HT1080 (cell line): ENCODE data around the gene SPN. TPM values are rescaled to one million over a fixed set of nuclear protein-coding genes. Genes with fewer than 3 reads are reported as not detected.
"Not testable (repeated sequence)": the region's sequence is repeated elsewhere in the genome, so short reads cannot be mapped to it uniquely, and the experiment has no call there.

Experiments used
- DNase-seq: peaks from one replicate; pipeline ENCODE4 v3.0.0-alpha.2; 2015; ENCODE audit warnings: low read depth
- total RNA-seq: library from RNA; depleted of rRNA; stranded (reverse); fragments of >200 nt; shearing (Covaris generic); gene quantifications from 2 replicates; pipeline ENCODE4 v1.2.3, GENCODE V29; 2014

SPN gene
- total RNA-seq, 1 experiment from 2014 or later: 4.1 TPM

DNA sequence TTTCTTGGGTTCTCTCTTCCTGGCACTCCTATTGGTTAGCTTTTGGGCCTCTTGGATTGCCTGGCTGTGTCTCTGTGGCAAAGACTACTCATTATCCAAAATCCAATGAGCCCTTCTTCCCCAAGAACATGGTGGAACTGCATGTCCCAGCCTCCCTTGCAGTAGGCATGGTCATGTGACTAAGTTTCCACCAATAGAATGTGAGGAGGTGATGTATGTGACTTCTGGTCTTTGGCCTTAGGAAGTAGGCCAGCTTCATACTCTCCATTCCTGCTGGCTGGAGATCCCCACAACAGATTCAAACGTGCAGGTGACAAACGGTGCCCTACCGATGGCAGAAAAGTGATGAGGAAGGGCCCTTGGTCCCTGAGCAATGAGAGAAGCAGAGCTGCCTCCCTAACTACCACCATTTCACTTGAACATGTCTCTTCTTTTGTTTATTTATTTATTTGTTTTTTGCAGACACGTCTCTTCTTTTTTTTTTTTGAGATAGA lies 17.3 kb upstream of the SPN start:
- peak; percentile 27 for DNase-seq

DNA sequence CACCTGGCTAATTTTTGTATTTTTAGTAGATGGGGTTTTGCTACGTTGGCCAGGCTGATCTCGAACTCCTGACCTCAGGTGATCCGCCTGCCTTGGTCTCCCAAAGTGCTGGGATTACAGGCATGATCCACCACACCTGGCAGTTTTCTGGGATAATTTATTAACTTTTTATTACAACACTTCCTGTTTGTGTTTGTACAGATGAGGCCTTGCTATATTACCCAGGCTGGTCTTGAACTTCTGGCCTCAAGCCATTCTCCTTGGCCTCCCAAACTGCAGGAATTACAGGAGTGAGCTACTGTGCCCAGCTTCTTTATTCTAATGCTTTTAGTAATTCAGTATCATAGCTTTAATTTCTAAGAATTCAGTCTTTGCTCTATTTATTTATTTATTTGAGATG lies 16.1 kb upstream of the SPN start:
- no peak for DNase-seq

DNA sequence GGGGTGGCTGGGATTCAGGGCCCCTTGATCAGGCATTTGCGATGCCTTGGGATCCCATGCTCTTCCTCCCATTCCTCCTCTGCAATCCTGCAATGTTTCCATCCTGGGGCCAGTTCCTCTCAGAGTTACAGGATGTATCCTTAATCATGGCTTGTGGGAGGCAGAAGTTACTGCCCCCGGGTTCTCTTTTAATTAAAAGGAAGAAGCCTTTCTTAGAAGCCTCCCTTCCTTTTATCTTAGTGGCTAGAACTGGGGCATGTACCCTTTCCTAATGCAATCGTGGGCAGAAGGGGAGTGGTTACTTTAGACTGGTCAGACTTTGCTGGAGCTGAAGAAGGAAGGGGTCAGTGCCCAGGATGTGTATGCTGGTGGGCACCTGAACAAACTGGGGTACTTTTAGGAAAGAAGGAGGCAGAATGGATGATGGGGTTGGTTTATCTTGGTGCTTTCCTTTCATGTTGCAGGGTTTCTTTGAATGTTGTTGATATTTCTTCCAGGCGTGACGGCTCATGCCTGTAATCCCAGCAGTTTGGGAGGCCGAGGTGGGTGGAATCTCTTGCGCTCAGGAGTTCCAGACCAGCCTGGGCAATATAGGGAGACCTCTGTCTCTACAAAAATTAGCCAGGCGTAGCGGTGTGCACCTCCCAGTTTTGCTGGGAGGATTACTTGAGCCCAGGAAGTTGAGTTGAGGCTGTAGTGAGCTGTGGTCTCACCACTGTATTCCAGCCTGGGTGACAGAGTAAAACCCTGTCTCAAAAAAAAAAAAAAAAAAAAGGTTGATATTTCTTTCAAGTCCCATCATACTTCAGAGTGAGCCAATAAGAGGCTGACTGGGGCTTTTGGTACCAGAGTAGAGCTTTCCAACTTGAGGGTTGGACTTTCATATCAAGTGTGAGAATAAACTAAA lies 13.2 kb upstream of the SPN start:
- no peak for DNase-seq

DNA sequence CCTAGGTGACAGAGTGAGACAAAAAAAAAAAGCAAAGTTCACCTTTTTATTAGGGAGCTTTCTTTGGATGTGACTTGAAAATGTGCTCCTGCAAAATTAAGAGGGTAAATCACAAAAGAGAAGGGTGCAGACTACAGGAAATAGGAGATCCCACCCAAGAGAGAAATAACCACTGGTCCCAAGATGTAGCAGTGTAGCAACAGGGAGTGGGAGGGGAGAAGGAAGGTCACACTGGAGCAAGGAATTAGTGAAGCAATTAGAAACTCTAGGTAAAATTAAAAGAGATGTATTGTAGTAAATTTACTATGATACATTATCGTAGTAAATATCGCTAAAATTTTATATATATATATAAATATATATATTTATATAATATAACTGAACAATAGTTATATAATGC lies 12.3 kb upstream of the SPN start:
- no peak for DNase-seq

DNA sequence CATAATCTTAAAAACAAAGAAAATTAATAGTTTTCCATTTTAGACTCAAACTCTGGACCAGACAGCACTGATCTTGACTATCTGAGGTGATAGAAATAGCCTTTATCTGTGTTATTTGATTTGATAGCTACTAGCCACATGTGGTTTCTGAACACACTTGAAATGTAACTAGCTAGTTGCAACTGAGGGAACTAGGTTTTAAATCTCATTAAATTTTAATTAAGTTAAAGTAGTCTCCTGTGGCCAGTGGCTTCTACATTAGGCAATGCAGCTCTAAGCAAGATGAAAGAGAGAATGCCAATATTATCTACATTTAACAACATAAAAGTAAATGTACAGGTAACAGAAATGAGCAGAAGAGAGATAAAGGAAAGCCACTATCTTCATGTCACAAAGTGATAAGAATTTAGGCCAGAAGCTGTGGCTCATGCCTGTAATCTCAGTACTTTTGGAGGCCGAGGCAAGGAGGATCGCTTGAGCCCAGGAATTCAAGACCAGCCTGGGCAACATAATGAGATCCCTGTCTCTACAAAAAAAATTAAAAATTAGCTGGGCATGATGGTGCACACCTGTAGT lies 11.2 kb upstream of the SPN start:
- no peak for DNase-seq

DNA sequence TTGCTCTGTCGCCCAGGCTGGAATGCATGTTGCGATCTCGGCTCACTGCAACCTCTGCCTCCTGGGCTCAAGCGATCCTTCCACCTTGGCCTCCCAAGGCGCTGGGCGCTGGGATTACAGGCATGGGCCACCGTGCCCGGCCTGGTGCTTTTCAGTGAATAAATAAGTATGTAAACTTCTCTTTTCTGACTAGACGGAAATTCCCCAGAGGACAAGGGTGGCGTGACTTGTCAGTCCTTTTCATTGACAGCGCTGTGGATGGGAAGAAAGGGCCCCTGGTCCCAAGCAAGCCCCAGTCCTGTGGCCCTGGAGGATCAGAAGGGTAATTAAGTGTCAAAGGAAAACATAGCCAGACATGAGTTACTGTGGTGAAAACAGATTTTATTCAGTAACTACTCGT lies 9.6 kb upstream of the SPN start:
- no peak for DNase-seq

DNA sequence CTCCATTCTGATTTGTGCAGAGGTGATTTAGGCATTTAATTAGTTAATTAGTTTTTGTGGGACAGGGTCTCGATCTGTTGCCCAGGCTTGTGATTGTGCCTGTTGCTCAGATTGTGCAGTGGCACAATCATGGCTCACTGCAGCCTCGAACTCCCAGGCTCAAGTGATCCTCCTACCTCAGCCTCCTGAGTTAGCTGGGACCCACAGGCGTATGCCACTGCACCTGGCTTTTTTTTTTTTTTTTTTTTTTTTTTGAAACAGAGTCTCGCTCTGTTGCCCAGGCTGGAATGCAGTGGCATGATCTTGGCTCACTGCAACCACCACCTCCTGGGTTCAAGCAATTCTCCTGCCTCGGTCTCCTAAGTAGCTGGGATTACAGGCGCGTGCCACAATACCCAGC lies 9.2 kb upstream of the SPN start:
- not testable (repeated sequence) for DNase-seq

DNA sequence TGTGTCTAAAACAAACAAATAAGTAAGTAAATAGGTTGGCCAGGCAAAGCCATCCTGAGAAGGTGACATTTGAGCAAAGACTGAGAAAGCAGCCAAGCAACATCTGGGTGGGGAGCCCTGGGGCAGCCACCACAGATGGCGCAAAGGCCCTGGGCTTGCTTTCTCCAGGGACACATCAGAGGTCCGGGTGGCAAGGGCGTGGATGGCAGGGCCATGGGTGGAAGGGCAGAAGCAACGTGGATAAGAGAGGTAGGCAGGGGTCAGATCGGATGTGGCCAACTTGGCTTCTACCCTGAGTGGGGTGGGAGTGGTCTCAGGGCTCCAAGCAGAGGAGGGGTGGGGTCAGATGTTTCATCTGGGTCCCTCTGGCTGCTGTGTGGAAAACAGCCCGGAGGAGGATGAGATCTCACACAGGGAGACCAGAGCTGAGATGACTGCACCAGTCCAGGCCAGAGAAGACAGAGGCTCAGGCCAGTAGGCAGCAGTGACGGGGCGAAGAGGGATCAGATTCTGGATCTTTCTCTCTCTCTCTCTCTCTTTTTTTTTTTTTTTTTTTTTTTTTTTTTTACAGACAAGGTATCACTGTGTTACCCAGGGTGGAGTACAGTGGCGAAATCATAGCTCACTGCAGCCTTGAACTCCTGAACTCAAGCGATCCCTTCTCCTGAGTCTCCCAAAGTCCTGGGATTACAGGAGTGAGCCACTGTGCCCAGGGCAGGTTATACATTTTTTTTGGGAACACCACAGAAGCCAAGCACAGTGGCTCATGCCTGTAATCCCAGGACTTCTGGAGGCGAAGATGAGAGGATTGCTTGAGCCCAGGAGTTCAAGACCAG lies 6.1 kb upstream of the SPN start:
- DNase-seq: no peak

DNA sequence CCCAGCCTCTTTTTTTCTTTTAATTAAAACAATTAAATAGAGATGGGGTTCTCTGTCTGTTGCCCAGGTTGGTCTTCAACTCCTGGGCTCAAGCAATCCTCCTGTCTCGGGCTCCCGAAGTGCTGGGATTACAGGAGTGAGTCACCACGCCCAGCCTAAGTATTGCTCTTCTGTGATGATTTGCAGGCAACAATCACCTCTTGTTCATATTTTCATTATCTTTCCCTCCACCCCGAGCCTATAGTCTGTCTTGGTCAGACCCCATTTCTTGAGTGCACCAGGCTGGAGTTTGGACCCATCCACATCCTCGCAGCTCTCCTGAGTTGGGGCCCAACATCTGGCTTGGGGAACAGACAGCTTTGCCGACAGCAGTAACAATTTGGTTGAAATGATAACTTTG lies 4.3 kb upstream of the SPN start:
- peak; percentile 41 for DNase-seq

DNA sequence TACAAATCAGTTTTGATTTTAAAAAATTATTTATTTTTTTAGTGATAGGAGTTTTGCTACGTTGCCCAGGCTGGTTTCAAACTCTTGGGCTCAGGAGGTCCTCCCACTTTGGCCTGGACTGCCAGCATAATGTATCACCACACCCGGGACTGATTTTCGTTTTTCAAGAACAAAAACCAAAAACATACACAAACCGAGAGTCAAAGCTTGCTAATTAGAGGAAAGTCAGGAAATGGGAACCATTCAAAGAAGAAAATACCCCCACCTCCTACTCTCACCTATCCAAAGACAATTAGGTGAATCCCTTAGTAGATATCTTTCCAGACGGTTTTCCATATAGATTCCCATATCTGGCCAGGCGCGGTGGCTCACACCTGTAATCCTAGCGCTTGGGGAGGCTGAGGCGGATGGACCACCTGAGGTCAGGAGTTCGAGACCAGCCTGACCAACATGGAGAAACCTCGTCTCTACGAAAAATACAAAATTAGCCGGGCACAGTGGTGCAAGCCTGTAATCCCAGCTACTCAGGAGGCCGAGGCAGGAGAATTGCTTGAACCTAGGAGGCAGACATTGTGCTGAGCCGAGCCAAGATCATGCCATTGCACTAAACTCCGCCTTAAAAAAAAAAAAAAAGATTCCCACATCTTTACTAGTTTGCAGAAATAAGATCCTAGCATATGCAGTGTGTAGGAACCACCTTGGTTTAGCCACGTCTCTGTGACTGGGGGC lies 883 bp upstream of the SPN start:
- DNase-seq: no peak

DNA sequence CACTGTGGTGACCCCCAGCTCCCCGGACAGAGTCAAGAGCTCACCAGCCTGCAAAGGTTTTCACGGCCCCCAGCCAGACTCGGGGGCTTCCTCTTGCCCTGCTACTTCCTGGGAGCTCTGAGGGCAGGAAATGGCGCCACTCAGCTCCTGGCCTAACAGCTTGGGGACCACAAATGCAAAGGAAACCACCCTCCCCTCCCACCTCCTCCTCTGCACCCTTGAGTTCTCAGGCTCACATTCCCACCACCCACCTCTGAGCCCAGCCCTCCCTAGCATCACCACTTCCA lies 375 bp upstream of the SPN start:
- no peak for DNase-seq

DNA sequence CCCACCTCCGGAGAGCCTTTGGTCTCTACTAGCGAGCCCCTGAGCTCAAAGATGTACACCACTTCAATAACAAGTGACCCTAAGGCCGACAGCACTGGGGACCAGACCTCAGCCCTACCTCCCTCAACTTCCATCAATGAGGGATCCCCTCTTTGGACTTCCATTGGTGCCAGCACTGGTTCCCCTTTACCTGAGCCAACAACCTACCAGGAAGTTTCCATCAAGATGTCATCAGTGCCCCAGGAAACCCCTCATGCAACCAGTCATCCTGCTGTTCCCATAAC lies 702 bp downstream of the SPN start:
- DNase-seq: no peak

DNA sequence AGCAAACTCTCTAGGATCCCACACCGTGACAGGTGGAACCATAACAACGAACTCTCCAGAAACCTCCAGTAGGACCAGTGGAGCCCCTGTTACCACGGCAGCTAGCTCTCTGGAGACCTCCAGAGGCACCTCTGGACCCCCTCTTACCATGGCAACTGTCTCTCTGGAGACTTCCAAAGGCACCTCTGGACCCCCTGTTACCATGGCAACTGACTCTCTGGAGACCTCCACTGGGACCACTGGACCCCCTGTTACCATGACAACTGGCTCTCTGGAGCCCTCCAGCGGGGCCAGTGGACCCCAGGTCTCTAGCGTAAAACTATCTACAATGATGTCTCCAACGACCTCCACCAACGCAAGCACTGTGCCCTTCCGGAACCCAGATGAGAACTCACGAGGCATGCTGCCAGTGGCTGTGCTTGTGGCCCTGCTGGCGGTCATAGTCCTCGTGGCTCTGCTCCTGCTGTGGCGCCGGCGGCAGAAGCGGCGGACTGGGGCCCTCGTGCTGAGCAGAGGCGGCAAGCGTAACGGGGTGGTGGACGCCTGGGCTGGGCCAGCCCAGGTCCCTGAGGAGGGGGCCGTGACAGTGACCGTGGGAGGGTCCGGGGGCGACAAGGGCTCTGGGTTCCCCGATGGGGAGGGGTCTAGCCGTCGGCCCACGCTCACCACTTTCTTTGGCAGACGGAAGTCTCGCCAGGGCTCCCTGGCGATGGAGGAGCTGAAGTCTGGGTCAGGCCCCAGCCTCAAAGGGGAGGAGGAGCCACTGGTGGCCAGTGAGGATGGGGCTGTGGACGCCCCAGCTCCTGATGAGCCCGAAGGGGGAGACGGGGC lies 1.3 kb downstream of the SPN start:
- DNase-seq: no peak

DNA sequence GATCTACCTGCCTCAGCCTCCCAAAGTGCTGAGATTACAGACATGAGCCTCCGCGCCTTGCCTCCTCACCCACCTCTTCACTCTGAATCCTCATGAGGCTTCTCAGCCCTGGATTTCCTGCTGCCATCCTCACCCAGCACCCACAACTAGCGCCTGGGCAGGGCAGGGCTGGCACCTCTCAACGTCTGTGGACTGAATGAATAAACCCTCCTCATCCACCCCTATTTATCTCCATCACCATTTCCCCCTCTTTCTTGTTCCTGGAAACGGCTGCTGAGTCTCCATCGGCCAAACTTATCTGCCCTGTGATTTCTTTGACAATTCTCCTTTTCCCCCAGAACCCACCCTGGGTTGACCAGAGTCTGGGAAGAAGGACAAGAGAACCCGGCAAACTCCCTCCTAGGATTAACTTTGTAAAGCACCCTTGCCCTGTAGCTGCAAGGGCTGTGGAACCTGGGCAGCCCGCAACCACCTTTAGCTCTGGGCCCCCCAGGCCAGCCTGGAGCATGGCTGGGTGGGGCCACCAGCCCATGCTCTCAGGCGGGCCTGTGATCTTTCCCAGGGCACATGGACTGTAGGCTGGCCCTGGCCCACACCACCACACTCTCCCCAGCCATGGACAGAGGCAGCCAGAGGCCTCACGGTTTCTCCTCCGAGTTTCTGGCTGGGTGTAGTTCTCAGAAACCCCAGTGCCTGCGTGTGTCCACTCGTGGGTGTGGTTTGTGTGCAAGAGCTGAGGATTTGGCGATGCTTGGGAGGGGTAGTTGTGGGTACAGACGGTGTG lies 2.4 kb downstream of the SPN start:
- DNase-seq: no peak

DNA sequence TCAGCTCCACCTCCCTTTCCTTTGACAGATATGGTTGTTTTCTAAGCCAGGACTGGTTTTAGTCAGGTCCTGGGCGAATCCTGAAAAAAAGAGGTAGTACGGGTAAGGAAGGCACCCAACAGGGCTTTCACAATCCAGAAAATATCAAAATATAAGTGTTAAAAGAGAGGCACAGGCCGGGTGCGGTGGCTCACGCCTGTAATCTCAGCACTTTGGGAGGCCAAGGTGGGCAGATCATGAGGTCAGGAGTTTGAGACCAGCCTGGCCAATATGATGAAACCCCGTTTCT lies 4.2 kb downstream of the SPN start:
- not testable (repeated sequence) for DNase-seq

DNA sequence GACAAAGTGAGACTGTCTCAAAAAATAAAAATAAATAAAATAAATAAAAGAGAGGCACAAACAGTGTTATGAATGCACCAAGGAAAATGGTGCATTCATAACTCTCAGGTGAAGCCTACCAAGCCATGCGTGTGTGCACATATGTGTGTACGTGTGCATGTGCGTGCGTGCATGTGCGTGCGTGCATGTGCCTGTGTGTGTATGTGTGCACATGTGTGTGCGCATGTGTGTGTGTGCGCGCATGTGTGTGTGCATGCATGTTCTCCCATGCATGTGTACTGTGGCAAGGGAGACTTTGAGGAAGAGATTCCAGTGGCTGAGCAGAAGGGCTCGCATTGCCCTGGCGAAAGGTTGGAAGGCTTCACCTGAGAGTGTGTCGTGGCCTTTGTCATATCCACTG lies 4.7 kb downstream of the SPN start:
- DNase-seq: no peak

DNA sequence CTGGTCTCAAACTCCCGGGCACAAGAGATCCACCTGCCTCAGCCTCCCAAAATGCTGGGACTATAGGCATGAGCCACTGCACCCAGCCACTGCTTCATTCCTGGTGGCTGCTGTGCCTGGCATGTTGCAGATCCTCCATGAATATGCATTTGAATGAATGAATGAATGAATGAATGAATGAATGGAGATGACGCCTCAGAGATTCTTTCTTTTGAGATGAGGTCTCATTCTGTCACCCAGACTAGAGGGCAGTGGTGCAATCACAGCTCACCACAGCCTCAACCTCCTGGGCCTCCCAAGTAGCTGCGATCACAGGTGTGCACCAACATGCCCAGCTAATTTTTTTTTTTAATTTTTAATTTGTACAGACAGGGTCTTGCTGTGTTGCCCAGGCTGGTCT lies 5.2 kb downstream of the SPN start:
- no peak for DNase-seq

DNA sequence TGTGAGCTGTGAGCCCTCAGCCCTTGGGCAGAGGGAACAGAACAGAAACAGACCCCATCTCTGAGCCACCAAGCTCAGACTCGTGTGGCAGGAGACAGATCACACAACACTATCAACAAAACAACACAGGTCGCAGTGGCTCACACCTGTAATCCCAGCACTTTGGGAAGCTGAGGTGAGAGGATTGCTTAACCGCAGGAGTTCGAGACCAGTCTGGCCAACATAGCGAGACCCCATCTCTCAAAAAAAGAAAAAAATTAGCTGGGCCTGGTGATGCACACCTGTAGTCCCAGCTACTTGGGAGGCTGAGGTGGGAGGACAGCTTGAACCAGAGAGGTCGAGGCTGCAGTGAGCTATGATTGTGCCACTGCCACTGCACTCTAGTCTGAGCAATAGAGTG lies 10.5 kb downstream of the SPN start:
- DNase-seq: no peak

DNA sequence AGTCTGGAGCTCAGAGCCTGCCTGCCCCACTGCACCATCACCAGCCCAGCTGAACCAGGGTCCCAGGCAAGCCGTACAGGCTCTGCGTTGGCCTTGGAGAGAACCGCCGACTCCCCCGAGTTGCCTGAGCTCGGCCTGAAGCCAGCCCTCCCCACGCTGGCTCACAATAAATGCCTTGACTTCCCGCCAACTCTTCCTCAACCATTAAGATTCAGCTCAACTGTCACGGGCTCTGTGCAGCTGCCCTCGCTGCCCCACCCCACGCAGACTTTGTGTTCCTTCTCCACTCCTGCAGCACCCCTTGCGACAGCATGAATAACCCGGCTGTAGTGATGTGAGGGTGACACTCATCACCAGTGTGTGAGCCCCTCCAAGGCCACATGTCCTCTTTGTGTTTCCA lies 11.1 kb downstream of the SPN start:
- DNase-seq: no peak
